Stimulated activated CD4-positive, alpha-beta T cell treated with anti-CD3 and anti-CD28 coated beads, Interleukin-1b, Interleukin-23, amount 100 ng/mL, for 1 hour (primary cell): ENCODE measurements around the gene SYT7.

ENCODE experiments used
- DNase-seq, 2 donors: peaks; one replicate each; pipeline ENCODE4 v3.0.0-alpha.2; 2020; ENCODE audit warnings: low read depth in 2 of 2

The SYT7 gene

DNA sequence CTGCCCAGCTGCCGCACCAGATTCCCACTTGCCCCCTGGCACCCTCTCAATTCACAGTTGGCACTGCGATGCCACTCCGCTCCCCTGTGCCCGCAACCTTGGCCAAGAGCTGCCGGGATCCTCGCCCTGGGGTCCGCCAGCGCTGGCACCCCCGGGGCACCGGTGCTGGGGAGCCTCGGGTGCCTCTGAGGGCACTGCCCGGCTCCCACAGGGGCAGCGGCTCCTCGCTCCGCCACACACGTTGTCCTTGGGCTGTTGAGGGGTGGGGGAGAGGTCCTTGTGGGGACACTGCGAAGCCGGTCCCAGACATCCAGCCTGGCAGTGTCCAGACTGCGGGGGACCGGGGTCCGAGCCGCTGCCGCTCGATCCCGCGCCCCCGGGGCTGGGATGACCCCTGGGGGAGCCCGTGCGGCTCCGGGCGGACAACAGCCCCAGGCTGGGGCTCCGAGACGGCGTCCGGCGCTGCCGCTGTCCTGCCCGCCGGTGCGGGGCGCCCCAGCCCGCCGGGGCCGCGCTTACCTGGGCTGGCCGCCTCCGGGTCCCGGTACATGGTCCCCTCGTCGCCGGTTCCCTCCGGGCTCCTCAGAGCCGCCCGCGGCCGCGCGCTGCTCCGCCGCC, 496 bp downstream of the SYT7 start:
- no peak for DNase-seq

- DNase-seq: no peak
Measured at GRCh38 chr11:61579676-61580270, 1.1 kb downstream of the SYT7 start.

DNA sequence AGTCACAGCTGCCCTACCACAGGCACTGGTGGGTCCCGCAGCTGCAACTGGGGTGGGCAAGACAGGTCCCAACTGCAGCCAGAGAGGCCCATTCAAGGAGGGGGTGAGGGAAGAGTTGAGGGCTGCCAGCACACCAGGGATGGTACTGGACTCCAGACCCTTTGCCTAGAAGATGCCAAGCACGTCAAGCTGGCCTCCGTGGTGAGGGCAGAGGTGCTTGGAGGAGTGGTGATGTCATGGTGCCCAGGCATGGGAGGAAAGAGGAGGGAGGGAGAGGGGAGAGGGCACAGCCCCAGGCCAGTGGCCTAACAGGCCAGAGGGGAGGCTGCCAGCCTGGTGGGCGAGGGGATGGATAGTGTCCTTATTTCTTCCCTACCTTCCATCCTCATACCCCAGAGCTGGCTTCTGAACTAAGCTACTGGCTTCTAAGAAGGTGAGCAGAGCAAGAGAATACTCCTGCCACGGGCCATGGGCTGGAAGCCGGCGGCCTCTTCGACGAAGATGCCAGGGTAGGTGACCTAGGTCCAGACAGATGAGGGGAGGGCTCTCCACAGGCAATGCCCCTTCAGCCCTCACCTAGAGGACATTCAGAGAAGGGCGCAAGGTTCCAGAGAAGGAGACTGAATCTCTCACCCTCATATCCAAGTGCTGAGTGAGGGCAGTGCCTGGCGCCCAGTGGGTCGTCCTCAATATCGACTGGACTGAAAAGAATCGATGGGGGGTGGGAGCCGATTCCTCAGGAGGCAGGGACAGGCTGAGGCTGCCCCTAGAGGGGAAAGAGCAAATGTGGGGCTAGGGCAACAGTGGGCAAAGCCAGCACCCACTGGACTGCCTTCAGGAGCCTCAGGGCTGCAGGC, 1.8 kb downstream of the SYT7 start:
- no peak for DNase-seq

DNA sequence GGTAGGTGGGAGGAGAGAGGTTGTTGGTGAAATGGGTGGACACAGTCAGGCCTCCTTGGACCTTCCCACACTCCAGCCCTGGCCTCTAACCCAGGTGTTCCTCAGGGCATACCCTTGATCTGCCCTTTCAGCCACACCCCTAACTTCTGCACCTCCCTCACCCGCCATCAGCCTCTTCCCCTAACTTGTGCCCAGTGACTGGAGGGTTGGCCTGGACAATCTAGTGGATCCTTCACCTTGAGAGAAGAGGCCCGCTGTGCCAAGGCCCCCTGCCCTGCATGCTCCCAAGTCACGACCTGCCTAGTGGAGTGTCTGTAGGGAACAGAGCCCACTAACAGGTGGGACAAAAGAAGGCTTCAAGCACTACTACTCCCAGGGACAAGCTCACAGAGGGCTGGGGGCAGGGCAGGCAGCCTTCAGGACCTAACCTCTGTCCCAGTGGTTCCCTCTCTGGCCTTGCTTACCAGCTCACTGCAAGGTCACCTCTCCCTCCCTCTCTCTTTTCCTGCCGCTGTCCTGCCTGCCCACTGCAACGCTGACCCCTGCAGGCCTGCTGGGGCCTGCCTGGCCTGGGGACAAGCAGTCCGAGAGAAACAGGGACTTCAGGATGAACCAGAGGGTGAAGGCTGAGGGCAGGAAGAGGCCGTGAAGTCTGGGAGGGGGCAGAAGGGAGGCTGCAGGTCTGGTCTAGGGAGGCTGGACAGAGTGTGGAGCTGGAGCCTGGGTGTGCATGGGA, 3.3 kb downstream of the SYT7 start:
- no peak for DNase-seq

DNA sequence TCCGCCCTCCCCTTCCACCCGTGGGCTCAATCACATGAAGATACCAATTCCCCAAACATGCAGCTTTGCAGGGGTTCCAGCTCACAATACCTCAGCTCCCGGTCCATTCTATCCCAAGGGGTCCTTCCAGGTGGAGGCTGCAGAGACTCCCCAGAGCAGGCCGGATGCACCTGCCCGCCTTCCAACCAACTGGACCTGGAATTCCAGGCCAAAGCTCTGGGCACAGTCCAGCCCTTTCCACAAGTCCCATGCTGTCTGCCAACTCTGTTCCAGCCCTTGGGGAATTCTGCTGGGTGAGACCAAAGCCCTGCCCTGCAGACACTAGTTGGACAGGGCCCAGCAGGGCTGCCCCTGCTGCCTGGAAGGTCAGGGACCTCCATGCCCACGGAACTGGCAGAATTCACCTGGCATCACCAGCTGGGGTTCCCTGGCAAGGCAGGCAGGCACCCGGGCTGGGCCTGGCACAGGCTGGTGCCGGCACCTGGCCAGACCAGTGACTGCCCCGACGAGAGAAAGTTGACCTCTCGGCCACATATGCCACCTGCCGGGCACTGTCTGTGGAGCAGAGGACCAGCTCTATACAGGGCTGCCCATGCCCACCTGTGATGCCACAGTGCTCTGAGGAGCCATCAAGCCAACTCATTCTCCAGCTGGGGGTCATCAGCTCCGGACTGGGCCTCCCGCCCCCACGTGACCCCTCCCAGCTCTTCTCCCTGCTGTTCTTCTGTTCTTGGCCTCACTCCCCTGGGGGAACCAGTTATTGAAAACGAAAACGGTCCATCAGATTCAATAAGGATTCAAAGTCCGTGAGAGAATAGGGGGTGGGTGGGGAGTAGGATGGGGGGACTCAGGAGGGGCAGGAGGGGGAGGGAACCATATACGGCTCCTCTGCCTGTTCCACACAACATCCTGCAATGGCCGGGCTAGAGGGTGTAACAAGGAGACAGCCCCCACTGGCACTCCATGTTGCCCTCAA, 4.7 kb downstream of the SYT7 start:
- DNase-seq: no peak

- no peak for DNase-seq
Measured at GRCh38 chr11:61574611-61575010, 6.3 kb downstream of the SYT7 start.

GRCh38 chr11:61572913-61573312, 8.0 kb downstream of the SYT7 start:
- no peak for DNase-seq

DNA sequence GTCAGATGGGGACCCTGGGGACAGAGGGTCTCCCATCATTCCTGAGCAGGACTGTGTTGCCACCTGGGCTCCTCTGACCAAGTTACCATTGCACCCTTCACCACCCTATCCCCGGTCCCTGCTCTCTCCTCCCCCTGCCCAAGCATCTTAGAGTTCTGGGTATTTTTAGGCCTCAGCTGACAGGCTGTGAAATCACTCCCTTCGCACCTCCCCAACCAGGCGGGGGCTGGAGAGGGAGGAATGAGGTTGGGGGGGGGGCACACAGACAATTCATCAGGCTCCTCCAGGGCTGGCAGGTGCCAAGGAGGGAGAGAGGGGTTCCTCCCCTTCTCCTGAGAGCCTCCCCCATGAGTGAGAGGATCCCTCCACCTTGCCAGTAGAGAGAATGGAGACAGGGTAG, 9.0 kb downstream of the SYT7 start:
- no peak for DNase-seq

DNA sequence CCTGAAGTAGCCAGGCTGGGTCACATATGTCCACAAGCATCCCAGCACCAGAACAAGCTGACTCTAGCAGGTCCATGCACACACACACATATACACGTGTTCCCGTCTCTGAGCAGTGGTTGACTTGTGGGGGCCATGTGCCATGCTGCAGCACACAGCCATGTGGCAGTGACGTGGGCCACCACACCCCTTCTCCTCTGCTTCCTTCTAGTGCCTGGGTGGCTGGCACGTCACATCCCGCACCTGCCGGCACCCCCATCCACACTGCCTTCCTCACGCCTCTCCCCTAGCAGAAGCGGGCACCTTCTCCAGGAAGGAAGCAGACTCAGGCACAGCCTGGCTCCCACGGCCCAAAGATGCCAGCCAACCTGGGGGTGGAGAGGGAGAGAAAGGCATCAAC, 9.5 kb downstream of the SYT7 start:
- DNase-seq: no peak

DNA sequence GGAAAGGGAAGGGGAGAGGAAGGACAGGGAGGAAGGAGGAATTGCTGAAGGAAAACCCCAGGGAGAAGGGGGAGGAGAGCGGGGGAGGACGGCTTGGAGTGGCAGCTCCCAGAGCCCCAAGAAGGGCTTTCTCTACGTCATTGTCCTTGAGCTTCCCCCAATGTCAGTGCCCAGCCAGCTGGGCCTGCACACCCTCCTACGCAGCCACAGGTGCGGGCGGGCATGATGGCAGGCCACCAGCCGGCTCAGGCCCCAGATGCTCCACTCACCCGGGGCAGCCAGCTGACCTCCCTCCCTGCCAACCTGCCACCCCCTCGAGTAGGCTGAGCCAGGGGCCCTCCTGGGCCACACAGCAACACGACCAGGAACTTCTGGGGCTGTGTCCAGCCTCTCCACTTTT, 11.2 kb downstream of the SYT7 start:
- DNase-seq: no peak

DNA sequence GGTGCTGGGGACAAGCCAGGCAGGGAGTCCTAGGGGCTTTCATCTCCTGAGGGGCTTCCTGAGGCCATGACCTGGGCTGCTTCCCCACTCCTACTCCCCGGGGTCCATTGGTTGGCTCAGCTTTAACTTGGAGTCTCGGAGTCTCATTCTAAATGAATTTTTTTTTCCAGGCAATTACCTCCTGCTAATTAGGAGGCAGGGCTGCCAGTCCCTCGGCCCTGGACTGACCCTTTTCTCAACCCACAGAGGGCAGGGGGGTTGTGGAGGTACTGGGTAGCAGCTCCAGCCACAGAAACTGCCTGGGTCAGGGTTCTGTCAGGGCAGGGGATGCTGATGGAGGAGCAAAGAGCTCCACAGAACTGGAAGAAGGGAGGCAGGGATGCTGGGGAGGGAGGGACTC, 11.9 kb downstream of the SYT7 start:
- no peak for DNase-seq

GRCh38 chr11:61567286-61568061, 13.4 kb downstream of the SYT7 start:
- peak; percentile 40 to 68 for DNase-seq

- DNase-seq: no peak
Measured at GRCh38 chr11:61564936-61565696, 15.8 kb downstream of the SYT7 start.

- DNase-seq: no peak
Measured at GRCh38 chr11:61560751-61561150, 20.1 kb downstream of the SYT7 start.

DNA sequence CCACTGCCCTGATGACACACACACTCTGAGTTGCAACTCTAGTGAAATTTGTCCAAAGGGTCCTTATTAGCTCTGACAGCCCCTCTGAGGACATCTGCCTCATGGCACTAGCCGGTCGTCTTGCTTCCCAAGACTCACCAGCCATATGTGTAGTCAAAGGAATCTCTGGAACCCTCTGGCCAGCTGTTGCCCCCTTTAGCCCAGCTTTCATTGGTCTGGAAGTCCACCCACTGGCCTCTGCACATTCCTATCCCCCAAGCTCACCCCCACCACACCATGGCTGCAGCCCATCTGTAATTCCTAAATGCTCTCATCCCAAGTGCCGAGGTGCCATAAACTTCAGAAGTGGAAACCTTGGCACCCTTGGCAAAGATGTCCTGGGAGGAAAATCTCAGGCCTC, 24.3 kb downstream of the SYT7 start:
- no peak for DNase-seq

DNA sequence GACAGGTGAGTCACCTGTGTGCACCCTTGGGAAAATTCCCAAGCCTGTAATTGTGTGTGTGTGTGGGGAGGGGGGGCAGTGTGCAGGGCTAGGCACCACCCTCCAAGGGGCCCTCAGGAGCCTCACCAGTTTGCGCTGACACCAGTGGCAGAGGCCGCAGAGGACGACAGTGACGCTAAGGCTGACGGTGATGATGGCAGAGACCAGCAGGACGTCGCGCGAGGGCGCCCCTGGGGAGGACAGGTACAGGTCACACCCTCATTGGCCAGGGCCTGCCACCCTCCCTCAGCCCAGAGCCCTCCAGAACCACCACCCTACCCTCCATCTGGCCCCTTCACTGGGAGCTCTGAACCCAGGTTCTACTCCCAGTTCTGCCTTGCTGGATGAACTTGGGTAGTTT, 24.9 kb downstream of the SYT7 start:
- no peak for DNase-seq

DNA sequence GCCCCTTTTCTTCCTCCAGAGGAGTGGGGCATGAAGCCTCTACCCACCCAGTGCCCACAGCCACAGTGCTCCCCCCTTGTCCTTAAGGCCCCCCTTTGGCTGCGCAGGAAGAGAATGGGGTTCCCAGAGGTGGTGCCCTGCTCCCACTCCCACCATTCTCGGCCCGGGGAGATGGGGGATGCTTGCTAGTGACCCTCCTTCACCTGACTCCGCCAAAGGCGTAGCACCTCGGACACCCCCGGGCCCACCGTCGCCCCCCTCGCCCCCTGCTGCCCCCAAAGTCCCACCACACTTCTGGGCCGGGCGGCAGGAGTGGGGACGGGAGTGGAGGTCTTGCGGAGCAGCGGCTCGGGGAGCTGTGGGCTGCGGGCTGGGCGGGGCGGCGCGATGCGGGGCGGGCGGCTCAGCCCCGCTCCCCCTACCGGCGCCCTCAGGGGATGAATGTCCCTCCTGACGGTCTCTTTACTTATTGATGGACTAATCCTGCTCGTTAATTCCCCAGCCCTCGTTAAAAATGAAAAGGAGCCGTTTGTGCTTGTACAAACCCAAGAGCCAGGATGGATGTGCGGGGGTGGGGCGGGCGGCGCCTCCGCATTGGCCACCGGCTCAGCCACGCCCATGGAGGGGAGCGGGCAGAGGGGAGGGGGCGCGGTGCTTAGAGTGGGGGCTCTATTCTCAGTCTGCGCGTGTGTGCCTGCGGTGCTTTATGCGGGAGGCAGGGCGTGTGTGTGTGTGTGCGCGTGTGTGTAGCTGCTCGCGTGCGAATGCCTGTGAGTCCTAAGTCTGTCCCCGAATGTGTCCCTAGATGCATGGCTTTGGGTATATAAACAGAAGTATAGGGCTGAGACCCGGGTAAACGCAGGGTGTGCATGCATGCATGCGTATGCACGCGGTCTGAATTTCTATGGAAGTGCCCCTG, 25.6 kb downstream of the SYT7 start:
- no peak for DNase-seq

- peak in 1 of 2 donors; percentile 10 for DNase-seq
Measured at GRCh38 chr11:61554172-61554988, 26.5 kb downstream of the SYT7 start.
